Cardiac fibroblast (primary cell): ENCODE data around the gene TMEM178A.

Source experiments
- DNase-seq, 2 donors: peaks; one replicate each; pipeline versions ENCODE4 v3.0.0 to v3.0.0-alpha.2; 2010; ENCODE audit warnings: low read depth in 2 of 2
- H3K4me3 ChIP-seq, 2 donors: replicated peaks in 1 of 2; 1 replicate in 1 of 2; 2 replicates in 1 of 2; pipeline ENCODE4 v1.5.1; 2011; ENCODE audit warnings: low read depth in 2 of 2, low read length in 2 of 2, mild to moderate bottlenecking in 2 of 2, moderate library complexity in 1 of 2
- TF ChIP-seq, protein P1 (sequence below): IDR thresholded peaks from one replicate; pipeline ENCODE4 v1.5.1; 2011; ENCODE audit warnings: low read depth, mild to moderate bottlenecking, low read length, inconsistent platforms

Gene TMEM178A

DNA sequence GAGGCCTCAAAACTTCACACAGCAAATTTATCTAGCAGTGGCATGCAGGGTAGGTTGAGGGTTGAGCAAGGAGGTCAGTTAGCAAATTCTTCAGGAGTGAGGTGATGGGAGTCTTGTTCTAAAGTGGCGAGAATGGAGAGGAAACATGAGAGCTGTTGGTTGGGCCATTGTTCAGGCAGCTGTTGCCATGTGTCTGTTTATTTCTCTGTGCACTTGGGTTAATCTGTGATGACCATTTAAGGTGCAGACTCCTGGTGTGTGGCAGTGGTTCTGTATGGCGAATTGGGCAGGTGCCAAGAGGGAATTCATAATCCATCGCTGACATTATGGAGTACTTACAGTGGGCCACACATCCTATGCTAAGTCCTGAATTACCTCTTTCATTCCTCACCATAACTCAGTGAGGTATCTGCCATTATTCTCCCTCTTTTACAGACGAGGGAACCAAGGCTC lies 30.4 kb downstream of the TMEM178A start:
- no peak overlapping the region for H3K4me3 ChIP-seq
- TF ChIP-seq, protein P1, sequence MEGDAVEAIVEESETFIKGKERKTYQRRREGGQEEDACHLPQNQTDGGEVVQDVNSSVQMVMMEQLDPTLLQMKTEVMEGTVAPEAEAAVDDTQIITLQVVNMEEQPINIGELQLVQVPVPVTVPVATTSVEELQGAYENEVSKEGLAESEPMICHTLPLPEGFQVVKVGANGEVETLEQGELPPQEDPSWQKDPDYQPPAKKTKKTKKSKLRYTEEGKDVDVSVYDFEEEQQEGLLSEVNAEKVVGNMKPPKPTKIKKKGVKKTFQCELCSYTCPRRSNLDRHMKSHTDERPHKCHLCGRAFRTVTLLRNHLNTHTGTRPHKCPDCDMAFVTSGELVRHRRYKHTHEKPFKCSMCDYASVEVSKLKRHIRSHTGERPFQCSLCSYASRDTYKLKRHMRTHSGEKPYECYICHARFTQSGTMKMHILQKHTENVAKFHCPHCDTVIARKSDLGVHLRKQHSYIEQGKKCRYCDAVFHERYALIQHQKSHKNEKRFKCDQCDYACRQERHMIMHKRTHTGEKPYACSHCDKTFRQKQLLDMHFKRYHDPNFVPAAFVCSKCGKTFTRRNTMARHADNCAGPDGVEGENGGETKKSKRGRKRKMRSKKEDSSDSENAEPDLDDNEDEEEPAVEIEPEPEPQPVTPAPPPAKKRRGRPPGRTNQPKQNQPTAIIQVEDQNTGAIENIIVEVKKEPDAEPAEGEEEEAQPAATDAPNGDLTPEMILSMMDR: no peak
- DNase-seq: peak; percentile 84 to 89

- DNase-seq: peak; percentile 85 to 94
- no peak overlapping the region for H3K4me3 ChIP-seq
- TF ChIP-seq, protein P1: peak; percentile 32
Measured at GRCh38 chr2:39696838-39697237, 31.1 kb downstream of the TMEM178A start.

DNA sequence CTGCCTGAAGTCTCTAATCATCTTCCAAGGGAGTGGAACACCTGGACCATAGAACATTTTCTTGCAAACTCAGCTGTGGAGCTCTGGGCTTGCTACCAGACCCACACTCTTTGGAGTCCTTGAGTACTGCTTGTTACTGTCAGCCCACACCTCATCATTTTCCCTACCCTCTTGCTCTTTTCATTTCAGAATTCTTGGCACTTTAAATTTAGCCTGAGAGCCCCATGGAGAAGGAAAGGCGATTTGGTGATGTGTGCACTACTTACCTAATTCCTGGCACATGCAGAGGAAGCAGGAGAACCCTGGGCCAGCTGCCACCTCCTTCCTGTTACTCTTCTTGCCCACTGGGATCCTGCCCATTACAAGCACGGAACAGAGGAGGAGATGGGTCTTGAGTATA lies 31.7 kb downstream of the TMEM178A start:
- TF ChIP-seq, protein P1: no peak
- DNase-seq: peak in 1 of 2 donors; percentile 14

GRCh38 chr2:39701137-39701536 lies 35.4 kb downstream of the TMEM178A start:
- DNase-seq: no peak
- TF ChIP-seq, protein P1: no peak
- no peak overlapping the region for H3K4me3 ChIP-seq

More for the DNA sequence above, 31.7 kb downstream of the TMEM178A start:
- H3K4me3 ChIP-seq: no peak overlapping the region

- TF ChIP-seq, protein P1: no peak
- H3K4me3 ChIP-seq: no peak overlapping the region
- DNase-seq: no peak
Measured at GRCh38 chr2:39703181-39703872, 37.6 kb downstream of the TMEM178A start.

GRCh38 chr2:39704540-39704939 lies 38.8 kb downstream of the TMEM178A start:
- TF ChIP-seq, protein P1: no peak
- no peak for DNase-seq

More at GRCh38 chr2:39704540-39704939, 38.8 kb downstream of the TMEM178A start:
- no peak overlapping the region for H3K4me3 ChIP-seq
